HCT116 (cell line): ENCODE measurements around the gene HECTD2. TPM values are rescaled to one million over a fixed set of nuclear protein-coding genes. Genes with fewer than 3 reads are reported as not detected.

Experiments used
- ATAC-seq: fragments of 200-7000 bp; cut with Tn5 transposase; 2 replicates; pipeline ENCODE4 v1.9.1; 2020; ENCODE audit warnings: mild to moderate bottlenecking, moderate library complexity
- BruUV-seq: library from RNA; stranded (reverse); fragments of 400-500 nt; replicated peaks from 2 replicates; lab custom pipeline; 2021; lab: Mats Ljungman, UMichigan
- CTCF ChIA-PET: fragments of 300-600 bp; sonication (Branson Sonifier 250); formaldehyde crosslinking; loops from one replicate; lab custom pipeline; 2021; ENCODE audit warnings: antibody characterized with exemption; lab: Charles Lee
- POLR2A ChIA-PET: fragments of 300-600, 350-600 bp; sonication (Branson Sonifier 250); formaldehyde crosslinking; loops from one replicate; lab custom pipeline; 2021; ENCODE audit warnings: antibody characterized with exemption; lab: Charles Lee
- RAD21 ChIA-PET, 2 experiments: fragments of 300-600 bp; sonication (Branson Sonifier 250); formaldehyde crosslinking; loops; one replicate each; lab custom pipeline; 2023; ENCODE audit warnings: low total read pairs in 2 of 2; ENCODE audit not compliant: uncharacterized antibody in 2 of 2, unreplicated experiment in 2 of 2, low non-redundant PET in 1 of 2; lab: Charles Lee
- DNase-seq: peaks from one replicate; pipeline ENCODE4 v3.0.0-alpha.2; 2010; ENCODE audit warnings: low read depth, low spot score
- H2AFZ ChIP-seq: fragments of 200-600 bp; shearing (Covaris generic), sonication (generic); 2 replicates; pipeline ENCODE4 v1.6.1; 2017; ENCODE audit warnings: low read depth, mixed run types, mixed read lengths, antibody characterized with exemption, low read length; ENCODE audit not compliant: poor library complexity, severe bottlenecking
- H3K27ac ChIP-seq: 2 replicates; pipeline ENCODE4 v1.5.1; 2012; ENCODE audit warnings: low read depth, low read length
- H3K27me3 ChIP-seq: fragments of 200-600 bp; sonication (generic); 2 replicates; pipeline ENCODE4 v1.6.1; 2016; ENCODE audit warnings: mixed run types, low read length, mixed read lengths; ENCODE audit not compliant: insufficient read depth
- H3K36me3 ChIP-seq, 2 experiments: fragments of 200-500 bp in 1 of 2; fragments of 200-600 bp in 1 of 2; sonication (Bioruptor generic) in 1 of 2; sonication (generic) in 1 of 2; 2 replicates each; pipeline versions ENCODE4 v1.5.1 to v1.6.1; 2014 to 2016; ENCODE audit warnings: low read length in 2 of 2, inconsistent platforms in 1 of 2, mixed read lengths in 1 of 2, mixed run types in 1 of 2; ENCODE audit not compliant: insufficient read depth in 2 of 2, control insufficient read depth in 1 of 2
- H3K4me1 ChIP-seq, 2 experiments: fragments of 200-600 bp in 1 of 2; sonication (generic) in 1 of 2; 2 replicates each; pipeline versions ENCODE4 v1.5.1 to v1.6.1; 2012 to 2017; ENCODE audit warnings: low read length in 2 of 2, inconsistent platforms in 1 of 2, mild to moderate bottlenecking in 1 of 2, mixed read lengths in 1 of 2, mixed run types in 1 of 2, moderate library complexity in 1 of 2; ENCODE audit not compliant: insufficient read depth in 2 of 2, control insufficient read depth in 1 of 2
- H3K4me2 ChIP-seq: fragments of 200-600 bp; sonication (generic); 2 replicates; pipeline ENCODE4 v1.6.1; 2017; ENCODE audit warnings: mixed run types, low read length, mixed read lengths
- H3K4me3 ChIP-seq, 2 experiments: fragments of 200-600 bp in 1 of 2; sonication (generic) in 1 of 2; replicated peaks in 1 of 2; 2 replicates each; pipeline ENCODE4 v1.5.1; 2011 to 2016; ENCODE audit warnings: low read length in 2 of 2, control low read depth in 1 of 2, low read depth in 1 of 2, mild to moderate bottlenecking in 1 of 2, mixed read lengths in 1 of 2, mixed run types in 1 of 2
- H3K79me2 ChIP-seq: fragments of 200-600 bp; sonication (generic); 2 replicates; pipeline ENCODE4 v1.6.1; 2017; ENCODE audit warnings: mild to moderate bottlenecking, mixed run types, low read length, moderate library complexity, mixed read lengths; ENCODE audit not compliant: insufficient read depth
- H3K9ac ChIP-seq: fragments of 200-600 bp; sonication (generic); 2 replicates; pipeline ENCODE4 v1.6.1; 2016; ENCODE audit warnings: low read length, mixed read lengths
- H3K9me2 ChIP-seq: fragments of 200-600 bp; sonication (generic), shearing (Covaris generic); 2 replicates; pipeline ENCODE4 v1.6.1; 2017; ENCODE audit warnings: mixed run types, mild to moderate bottlenecking, moderate library complexity; ENCODE audit not compliant: insufficient read depth
- H3K9me3 ChIP-seq, 2 experiments: fragments of 200-500 bp in 1 of 2; fragments of 200-600 bp in 1 of 2; sonication (Bioruptor generic) in 1 of 2; sonication (generic) in 1 of 2; 2 replicates each; pipeline ENCODE4 v1.6.1; 2014 to 2017; ENCODE audit warnings: low read length in 2 of 2, mixed read lengths in 2 of 2, inconsistent platforms in 1 of 2, low read depth in 1 of 2, mild to moderate bottlenecking in 1 of 2, mixed run types in 1 of 2, moderate library complexity in 1 of 2; ENCODE audit not compliant: control insufficient read depth in 1 of 2, insufficient read depth in 1 of 2
- H4K20me1 ChIP-seq: fragments of 200-600 bp; sonication (generic), shearing (Covaris generic); 2 replicates; pipeline ENCODE4 v1.6.1; 2017; ENCODE audit warnings: mixed run types, mild to moderate bottlenecking, moderate library complexity; ENCODE audit not compliant: insufficient read depth
- CEBPB ChIP-seq: IDR thresholded peaks from 2 replicates; pipeline ENCODE4 v1.6.1; 2012; ENCODE audit warnings: low read depth
- EGR1 ChIP-seq: IDR thresholded peaks from 2 replicates; pipeline ENCODE4 v1.6.1; 2012; ENCODE audit warnings: low read depth
- ELF1 ChIP-seq: IDR thresholded peaks from 2 replicates; pipeline ENCODE4 v1.6.1; 2012; ENCODE audit warnings: low read depth, borderline replicate concordance
- EZH2phosphoT487 ChIP-seq: fragments of 200-600 bp; IDR thresholded peaks from 2 replicates; pipeline ENCODE4 v1.6.1; 2018; ENCODE audit warnings: antibody characterized with exemption, borderline replicate concordance
- FOSL1 ChIP-seq: IDR thresholded peaks from 2 replicates; pipeline ENCODE4 v1.6.1; 2012; ENCODE audit warnings: low read depth
- JUND ChIP-seq: IDR thresholded peaks from 2 replicates; pipeline ENCODE4 v1.6.1; 2012
- POLR2A ChIP-seq: IDR thresholded peaks from 2 replicates; pipeline ENCODE4 v1.7.0; 2011; ENCODE audit warnings: borderline replicate concordance; ENCODE audit not compliant: insufficient read depth, insufficient read length; ENCODE audit errors: extremely low read depth
- POLR2AphosphoS5 ChIP-seq: IDR thresholded peaks from 2 replicates; pipeline ENCODE4 v1.6.1; 2011; ENCODE audit warnings: mild to moderate bottlenecking, low read depth, low read length, moderate library complexity
- RAD21 ChIP-seq: IDR thresholded peaks from 2 replicates; pipeline ENCODE4 v1.6.1; 2012; ENCODE audit warnings: low read depth, mild to moderate bottlenecking
- TCF7L2 ChIP-seq: IDR thresholded peaks from 2 replicates; pipeline ENCODE4 v1.7.0; 2011; ENCODE audit warnings: borderline replicate concordance, inconsistent platforms; ENCODE audit not compliant: insufficient read depth, insufficient read length; ENCODE audit errors: extremely low read depth
- YY1 ChIP-seq: IDR thresholded peaks from 2 replicates; pipeline ENCODE4 v1.6.1; 2011; ENCODE audit warnings: low read length, low read depth, moderate library complexity, mild to moderate bottlenecking; ENCODE audit not compliant: insufficient replicate concordance; ENCODE audit errors: extremely low read depth
- ZFX ChIP-seq: fragments of 450-650 bp; IDR thresholded peaks from 2 replicates; pipeline ENCODE4 v1.6.1; 2017
- ZNF274 ChIP-seq: fragments of 200-500 bp; sonication (Bioruptor generic); IDR thresholded peaks from 2 replicates; pipeline ENCODE4 v1.6.1; 2014; ENCODE audit warnings: mild to moderate bottlenecking, low read depth, low read length, inconsistent platforms
- intact Hi-C: fragments of 100-400 bp; cut with micrococcal nuclease; formaldehyde crosslinking; loops from 2 replicates; pipeline ENCODE4 v1.10.0; 2022
- total RNA-seq: library from RNA; stranded (reverse); gene quantifications from one replicate; pipeline ENCODE4 v1.2.1, GENCODE V29; 2021; ENCODE audit not compliant: unreplicated experiment
- TF ChIP-seq, protein P1 (sequence below): IDR thresholded peaks from 2 replicates; pipeline ENCODE4 v1.6.1; 2012
- TF ChIP-seq, protein P2 (sequence below), 3 experiments: fragments of 200-600 bp in 1 of 3; sonication (generic) in 1 of 3; IDR thresholded peaks in 2 of 3; conservative IDR thresholded peaks in 1 of 3; 2 replicates each; pipeline ENCODE4 v1.5.1; 2012 to 2017; ENCODE audit warnings: low read depth in 2 of 3, low read length in 2 of 3, antibody characterized with exemption in 1 of 3, borderline replicate concordance in 1 of 3, control low read depth in 1 of 3, mild to moderate bottlenecking in 1 of 3, mixed read lengths in 1 of 3, mixed run types in 1 of 3, moderate library complexity in 1 of 3; ENCODE audit not compliant: insufficient read depth in 1 of 3
- TF ChIP-seq, protein P3 (sequence below): IDR thresholded peaks from 2 replicates; pipeline ENCODE4 v1.6.1; 2012

Gene HECTD2
- total RNA-seq, 1 experiment from 2014 or later, result 3.0 TPM

DNA sequence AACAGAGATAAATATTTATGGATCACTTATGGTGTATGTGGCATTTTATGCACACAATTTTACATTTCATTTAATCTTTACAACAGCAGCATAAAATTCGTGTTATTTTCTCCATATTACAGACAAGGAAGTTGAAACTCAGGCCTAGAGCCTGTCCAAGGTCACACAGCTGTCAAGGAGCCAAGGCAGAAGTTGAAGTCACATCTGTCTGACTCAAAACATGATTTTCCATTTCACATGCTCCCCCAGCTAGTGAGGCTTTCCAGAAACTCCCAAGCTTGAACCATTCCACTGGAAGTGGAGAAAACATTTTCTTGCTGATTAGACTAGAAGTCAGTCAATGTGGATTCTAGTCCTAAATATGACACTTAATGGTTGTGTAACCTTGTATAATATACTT is 110.5 kb downstream of the HECTD2 start:
- ChIA-PET CTCF (no interaction called here), RAD21 (no interaction called here), POLR2A (no interaction called here)
- Histone ChIP-seq H3K27me3 (no peaks in the 10 kb centered on the region), H3K9ac (no peak overlapping the region), H2AFZ (no peak overlapping the region), H3K9me3 (no peaks in the 10 kb centered on the region), H3K9me2 (no peaks in the 10 kb centered on the region), H3K4me1 (no peaks in the 10 kb centered on the region), H4K20me1 (no peaks in the 10 kb centered on the region), H3K4me2 (no peak overlapping the region), H3K79me2 (no peaks in the 10 kb centered on the region), H3K36me3 (no peaks in the 10 kb centered on the region), H3K27ac (no peak overlapping the region), H3K4me3 (no peak overlapping the region)
- no peak for ATAC-seq
- intact Hi-C loops, result no loop called here
- DNase-seq, result no peak
- TF ChIP-seq EGR1 (no peak), POLR2AphosphoS5 (no peak), TCF7L2 (no peak), ZFX (no peak), ZNF274 (no peak), YY1 (no peak), POLR2A (no peak), RAD21 (no peak), FOSL1 (no peak), CEBPB (no peak), JUND (no peak), EZH2phosphoT487 (no peak), ELF1 (no peak)
- TF ChIP-seq, protein P1, sequence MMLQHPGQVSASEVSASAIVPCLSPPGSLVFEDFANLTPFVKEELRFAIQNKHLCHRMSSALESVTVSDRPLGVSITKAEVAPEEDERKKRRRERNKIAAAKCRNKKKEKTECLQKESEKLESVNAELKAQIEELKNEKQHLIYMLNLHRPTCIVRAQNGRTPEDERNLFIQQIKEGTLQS, result no peak
- TF ChIP-seq, protein P2, sequence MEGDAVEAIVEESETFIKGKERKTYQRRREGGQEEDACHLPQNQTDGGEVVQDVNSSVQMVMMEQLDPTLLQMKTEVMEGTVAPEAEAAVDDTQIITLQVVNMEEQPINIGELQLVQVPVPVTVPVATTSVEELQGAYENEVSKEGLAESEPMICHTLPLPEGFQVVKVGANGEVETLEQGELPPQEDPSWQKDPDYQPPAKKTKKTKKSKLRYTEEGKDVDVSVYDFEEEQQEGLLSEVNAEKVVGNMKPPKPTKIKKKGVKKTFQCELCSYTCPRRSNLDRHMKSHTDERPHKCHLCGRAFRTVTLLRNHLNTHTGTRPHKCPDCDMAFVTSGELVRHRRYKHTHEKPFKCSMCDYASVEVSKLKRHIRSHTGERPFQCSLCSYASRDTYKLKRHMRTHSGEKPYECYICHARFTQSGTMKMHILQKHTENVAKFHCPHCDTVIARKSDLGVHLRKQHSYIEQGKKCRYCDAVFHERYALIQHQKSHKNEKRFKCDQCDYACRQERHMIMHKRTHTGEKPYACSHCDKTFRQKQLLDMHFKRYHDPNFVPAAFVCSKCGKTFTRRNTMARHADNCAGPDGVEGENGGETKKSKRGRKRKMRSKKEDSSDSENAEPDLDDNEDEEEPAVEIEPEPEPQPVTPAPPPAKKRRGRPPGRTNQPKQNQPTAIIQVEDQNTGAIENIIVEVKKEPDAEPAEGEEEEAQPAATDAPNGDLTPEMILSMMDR (IDR thresholded peaks at IDR 0.05 in 2 of 3, conservative IDR thresholded peaks at IDR 0.05 in 1 of 3; ENCODE audit: borderline replicate concordance in 1 of 3, insufficient read depth in 1 of 3, low read depth in 2 of 3, low read length in 2 of 3), result no peak
- TF ChIP-seq, protein P3, sequence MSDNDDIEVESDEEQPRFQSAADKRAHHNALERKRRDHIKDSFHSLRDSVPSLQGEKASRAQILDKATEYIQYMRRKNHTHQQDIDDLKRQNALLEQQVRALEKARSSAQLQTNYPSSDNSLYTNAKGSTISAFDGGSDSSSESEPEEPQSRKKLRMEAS, result no peak
- BruUV-seq, result no TSS peak
